K562 (cell line): ENCODE measurements around the gene MZB1. TPM values are rescaled to one million over a fixed set of nuclear protein-coding genes. Genes with fewer than 3 reads are reported as not detected.
A peak's percentile ranks its signal among the peaks of the same experiment; 100 is the strongest.

ENCODE experiments used
- COPS2 ChIP-seq: fragments of 450-650 bp; conservative IDR thresholded peaks from 2 replicates; pipeline ENCODE4 v1.6.1; 2016; ENCODE audit warnings: mild to moderate bottlenecking, moderate library complexity
- FOXJ3 ChIP-seq: sonication (generic); formaldehyde crosslinking; IDR thresholded peaks from 2 replicates; pipeline ENCODE4 v1.4.0; 2020; ENCODE audit warnings: mild to moderate bottlenecking, missing genetic modification reagents
- HNRNPL ChIP-seq: fragments of 200-400 bp; formaldehyde crosslinking; IDR thresholded peaks from 2 replicates; pipeline ENCODE4 v1.6.1; 2017; ENCODE audit warnings: low read depth, mild to moderate bottlenecking, low read length
- KLF1 ChIP-seq: fragments of 450-650 bp; IDR thresholded peaks from 2 replicates; pipeline ENCODE4 v1.6.1; 2016; ENCODE audit warnings: missing genetic modification characterization, missing compliant biosample characterization
- MAZ ChIP-seq, 2 experiments: fragments of 450-650 bp in 1 of 2; sonication (generic) in 1 of 2; formaldehyde crosslinking; IDR thresholded peaks in 1 of 2; conservative IDR thresholded peaks in 1 of 2; 2 replicates each; pipeline versions ENCODE4 v1.4.0 to v1.5.0; 2020; ENCODE audit warnings: mild to moderate bottlenecking in 1 of 2, missing genetic modification reagents in 1 of 2
- RBM22 ChIP-seq: fragments of 200-400 bp; formaldehyde crosslinking; IDR thresholded peaks from 2 replicates; pipeline ENCODE4 v1.6.1; 2018; ENCODE audit warnings: low read length, low read depth; ENCODE audit not compliant: poor library complexity, severe bottlenecking
- TAF7 ChIP-seq: fragments of 450-650 bp; IDR thresholded peaks from 2 replicates; pipeline ENCODE4 v1.6.1; 2016; ENCODE audit warnings: missing genetic modification characterization, missing compliant biosample characterization
- TOE1 ChIP-seq, 2 experiments: fragments of 450-650 bp in 1 of 2; sonication (generic) in 1 of 2; formaldehyde crosslinking in 1 of 2; IDR thresholded peaks; 2 replicates each; pipeline versions ENCODE4 v1.7.1 to v1.8.0; 2016 to 2022; ENCODE audit warnings: borderline replicate concordance in 2 of 2, mild to moderate bottlenecking in 2 of 2, antibody characterized with exemption in 1 of 2, inconsistent platforms in 1 of 2, low read depth in 1 of 2, missing genetic modification reagents in 1 of 2, moderate library complexity in 1 of 2
- WHSC1 ChIP-seq: IDR thresholded peaks from one replicate; pipeline ENCODE4 v1.6.1; 2012; ENCODE audit warnings: low read length, control low read depth, inconsistent platforms
- ZNF57 ChIP-seq: fragments of 450-650 bp; formaldehyde crosslinking; IDR thresholded peaks from 2 replicates; pipeline ENCODE4 v1.4.0; 2020; ENCODE audit warnings: mild to moderate bottlenecking, moderate library complexity
- ZNF766 ChIP-seq: fragments of 200-800 bp; sonication (Bioruptor generic); conservative IDR thresholded peaks from 2 replicates; pipeline ENCODE4 v1.6.1; 2016; ENCODE audit warnings: missing genetic modification characterization, missing compliant biosample characterization
- ZNF830 ChIP-seq: fragments of 250-450 bp; sonication (Bioruptor Pico); IDR thresholded peaks from 2 replicates; pipeline ENCODE4 v1.5.0; 2021; ENCODE audit warnings: mild to moderate bottlenecking
- polyA plus RNA-seq, 8 experiments: library from polyadenylated mRNA; depleted of rRNA in 4 of 8; stranded (reverse) in 5 of 8; unstranded in 3 of 8; fragments of >200 nt; fragmentation: Nextera tagmentation in 2 of 8; fragmentation: Illumina TruSeq in 1 of 8; extraction: Ambion mirVana in 2 of 8; extraction: Trizol in 1 of 8; gene quantifications; 2 replicates each; pipeline versions ENCODE4 v1.2.1 to v1.2.3, GENCODE V29; 2011 to 2014; ENCODE audit warnings: inconsistent platforms in 1 of 8, missing spikeins in 1 of 8
- total RNA-seq, 7 experiments: library from RNA; depleted of rRNA in 6 of 7; stranded (reverse); fragments of >200 nt in 6 of 7; fragmentation: Illumina TruSeq in 2 of 7; extraction: Trizol in 2 of 7; gene quantifications; 2 replicates each; pipeline versions ENCODE4 v1.2.1 to v1.2.3, GENCODE V29; 2011 to 2021; ENCODE audit warnings: low replicate concordance in 1 of 7
- TF ChIP-seq, protein P1 (sequence below), 3 experiments: fragments of 200-800 bp in 1 of 3; fragments of 250-450 bp in 1 of 3; fragments of 450-650 bp in 1 of 3; sonication (Bioruptor Pico) in 1 of 3; sonication (Bioruptor generic) in 1 of 3; formaldehyde crosslinking in 1 of 3; IDR thresholded peaks; 2 replicates each; pipeline versions ENCODE4 v1.6.1 to v1.8.0; 2016 to 2022; ENCODE audit warnings: mild to moderate bottlenecking in 2 of 3, missing genetic modification characterization in 2 of 3, missing compliant biosample characterization in 1 of 3, moderate library complexity in 1 of 3
- TF ChIP-seq, protein P2 (sequence below): sonication (generic); formaldehyde crosslinking; IDR thresholded peaks from 2 replicates; pipeline ENCODE4 v1.8.0; 2022; ENCODE audit warnings: mild to moderate bottlenecking, missing genetic modification reagents
- TF ChIP-seq, protein P3 (sequence below): IDR thresholded peaks from 2 replicates; pipeline ENCODE4 v1.6.1; 2012; ENCODE audit warnings: low read depth, low read length, improper control_type of control experiment, borderline replicate concordance

MZB1 gene
- total and polyA plus RNA-seq, 9 of the 15 experiments (the other 6 are each of a cell fraction or from before 2014, with no cell fraction given): 0.13 to 0.31 TPM; not detected in 7

DNA sequence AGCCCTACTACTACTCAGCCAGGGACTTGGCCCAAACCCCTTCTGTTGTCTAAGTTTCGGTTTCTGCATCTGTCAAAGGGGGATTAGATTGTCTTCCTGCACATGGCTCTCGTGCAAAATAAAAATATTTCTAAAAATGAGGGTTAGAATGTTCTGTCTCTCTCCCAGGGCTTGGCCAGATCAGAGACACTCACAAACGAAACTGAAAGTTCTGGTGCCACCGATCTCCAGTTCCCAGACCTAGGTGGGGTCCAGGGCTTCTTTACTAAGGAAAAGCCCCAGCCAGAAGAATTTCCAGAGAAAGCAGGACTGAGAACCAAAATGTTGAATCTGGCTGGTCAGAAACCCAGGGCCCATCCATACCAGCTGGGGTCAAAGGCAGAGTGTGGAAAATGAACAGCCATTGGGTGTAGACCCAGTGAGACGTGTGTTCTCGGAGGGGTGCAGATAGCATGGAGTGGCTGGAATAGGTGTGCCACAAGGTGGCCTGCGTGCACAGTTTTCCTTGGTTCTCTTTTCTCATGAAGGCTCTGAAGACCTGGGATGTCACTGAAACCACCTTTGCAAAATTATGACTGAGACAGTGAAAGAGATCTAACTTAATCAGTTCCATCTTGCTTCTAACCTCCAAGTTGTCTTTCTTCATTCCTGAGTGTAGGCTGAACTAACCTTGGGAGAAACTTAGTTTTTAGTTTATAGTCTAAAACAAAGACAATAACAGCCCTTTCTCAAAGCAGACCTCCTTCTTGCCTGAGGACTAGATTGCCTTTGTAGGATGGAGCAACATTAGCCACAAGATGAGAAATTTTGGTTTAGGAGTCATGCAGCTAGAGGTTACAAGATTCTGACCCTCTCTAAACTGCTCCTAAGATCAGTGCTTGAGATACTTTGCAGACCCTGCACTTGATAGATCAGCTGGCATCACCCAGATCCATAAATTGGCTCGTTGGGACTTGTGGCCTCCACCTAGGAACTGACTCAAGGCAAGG, 4.4 kb downstream of the MZB1 start (continued):
- TF ChIP-seq, protein P1, sequence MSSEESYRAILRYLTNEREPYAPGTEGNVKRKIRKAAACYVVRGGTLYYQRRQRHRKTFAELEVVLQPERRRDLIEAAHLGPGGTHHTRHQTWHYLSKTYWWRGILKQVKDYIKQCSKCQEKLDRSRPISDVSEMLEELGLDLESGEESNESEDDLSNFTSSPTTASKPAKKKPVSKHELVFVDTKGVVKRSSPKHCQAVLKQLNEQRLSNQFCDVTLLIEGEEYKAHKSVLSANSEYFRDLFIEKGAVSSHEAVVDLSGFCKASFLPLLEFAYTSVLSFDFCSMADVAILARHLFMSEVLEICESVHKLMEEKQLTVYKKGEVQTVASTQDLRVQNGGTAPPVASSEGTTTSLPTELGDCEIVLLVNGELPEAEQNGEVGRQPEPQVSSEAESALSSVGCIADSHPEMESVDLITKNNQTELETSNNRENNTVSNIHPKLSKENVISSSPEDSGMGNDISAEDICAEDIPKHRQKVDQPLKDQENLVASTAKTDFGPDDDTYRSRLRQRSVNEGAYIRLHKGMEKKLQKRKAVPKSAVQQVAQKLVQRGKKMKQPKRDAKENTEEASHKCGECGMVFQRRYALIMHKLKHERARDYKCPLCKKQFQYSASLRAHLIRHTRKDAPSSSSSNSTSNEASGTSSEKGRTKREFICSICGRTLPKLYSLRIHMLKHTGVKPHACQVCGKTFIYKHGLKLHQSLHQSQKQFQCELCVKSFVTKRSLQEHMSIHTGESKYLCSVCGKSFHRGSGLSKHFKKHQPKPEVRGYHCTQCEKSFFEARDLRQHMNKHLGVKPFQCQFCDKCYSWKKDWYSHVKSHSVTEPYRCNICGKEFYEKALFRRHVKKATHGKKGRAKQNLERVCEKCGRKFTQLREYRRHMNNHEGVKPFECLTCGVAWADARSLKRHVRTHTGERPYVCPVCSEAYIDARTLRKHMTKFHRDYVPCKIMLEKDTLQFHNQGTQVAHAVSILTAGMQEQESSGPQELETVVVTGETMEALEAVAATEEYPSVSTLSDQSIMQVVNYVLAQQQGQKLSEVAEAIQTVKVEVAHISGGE (CRISPR knock-in tag; IDR thresholded peaks at IDR 0.05): 0 out of 6 replicates have a peak, but pooled peaks of 1 of the 3 experiments have one; percentile 11
- TF ChIP-seq WHSC1: no peak
- 0 out of 2 replicates have a peak, but pooled peaks have one; percentile 42 for TF ChIP-seq ZNF766 (CRISPR knock-in tag)
- TF ChIP-seq TAF7 (tag): no peak
- TF ChIP-seq, protein P2, sequence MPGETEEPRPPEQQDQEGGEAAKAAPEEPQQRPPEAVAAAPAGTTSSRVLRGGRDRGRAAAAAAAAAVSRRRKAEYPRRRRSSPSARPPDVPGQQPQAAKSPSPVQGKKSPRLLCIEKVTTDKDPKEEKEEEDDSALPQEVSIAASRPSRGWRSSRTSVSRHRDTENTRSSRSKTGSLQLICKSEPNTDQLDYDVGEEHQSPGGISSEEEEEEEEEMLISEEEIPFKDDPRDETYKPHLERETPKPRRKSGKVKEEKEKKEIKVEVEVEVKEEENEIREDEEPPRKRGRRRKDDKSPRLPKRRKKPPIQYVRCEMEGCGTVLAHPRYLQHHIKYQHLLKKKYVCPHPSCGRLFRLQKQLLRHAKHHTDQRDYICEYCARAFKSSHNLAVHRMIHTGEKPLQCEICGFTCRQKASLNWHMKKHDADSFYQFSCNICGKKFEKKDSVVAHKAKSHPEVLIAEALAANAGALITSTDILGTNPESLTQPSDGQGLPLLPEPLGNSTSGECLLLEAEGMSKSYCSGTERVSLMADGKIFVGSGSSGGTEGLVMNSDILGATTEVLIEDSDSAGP: no peak
- no peak for TF ChIP-seq KLF1 (tag)
- TF ChIP-seq FOXJ3 (CRISPR knock-in tag): no peak
- TF ChIP-seq, protein P3, sequence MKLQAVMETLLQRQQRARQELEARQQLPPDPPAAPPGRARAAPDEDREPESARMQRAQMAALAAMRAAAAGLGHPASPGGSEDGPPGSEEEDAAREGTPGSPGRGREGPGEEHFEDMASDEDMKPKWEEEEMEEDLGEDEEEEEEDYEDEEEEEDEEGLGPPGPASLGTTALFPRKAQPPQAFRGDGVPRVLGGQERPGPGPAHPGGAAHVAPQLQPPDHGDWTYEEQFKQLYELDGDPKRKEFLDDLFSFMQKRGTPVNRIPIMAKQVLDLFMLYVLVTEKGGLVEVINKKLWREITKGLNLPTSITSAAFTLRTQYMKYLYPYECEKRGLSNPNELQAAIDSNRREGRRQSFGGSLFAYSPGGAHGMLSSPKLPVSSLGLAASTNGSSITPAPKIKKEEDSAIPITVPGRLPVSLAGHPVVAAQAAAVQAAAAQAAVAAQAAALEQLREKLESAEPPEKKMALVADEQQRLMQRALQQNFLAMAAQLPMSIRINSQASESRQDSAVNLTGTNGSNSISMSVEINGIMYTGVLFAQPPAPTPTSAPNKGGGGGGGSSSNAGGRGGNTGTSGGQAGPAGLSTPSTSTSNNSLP: no peak
- TF ChIP-seq ZNF57: no peak
- 0 out of 2 replicates have a peak, but pooled peaks have one; percentile 26 for TF ChIP-seq TOE1 (IDR thresholded peaks at IDR 0.05; ENCODE audit: borderline replicate concordance)
- TF ChIP-seq TOE1 (CRISPR knock-in tag; IDR thresholded peaks at IDR 0.05; ENCODE audit: borderline replicate concordance, low read depth): no peak
- peak in 1 of 2 experiments; percentile 70; a peak in 2 of 4 replicates for TF ChIP-seq MAZ (CRISPR knock-in tag; conservative IDR thresholded peaks at IDR 0.05 in 1 of 2, IDR thresholded peaks at IDR 0.05 in 1 of 2)
- TF ChIP-seq ZNF830 (CRISPR knock-in tag): no peak
- no peak for TF ChIP-seq RBM22
- no peak for TF ChIP-seq COPS2
- no peak for TF ChIP-seq HNRNPL
